SK-N-SH (cell line): Measurements from ENCODE around the gene BTAF1. TPM values are rescaled to one million over a fixed set of nuclear protein-coding genes. Genes with fewer than 3 reads are reported as not detected.

ENCODE experiments used
- CTCF ChIA-PET: fragments of 300-600, 350-600 bp; formaldehyde crosslinking; extraction: SDS; loops from one replicate; lab custom pipeline; 2021; lab: Yijun Ruan, JAX
- POLR2A ChIA-PET: fragments of 350-600 bp; sonication (Branson Sonifier 250); formaldehyde crosslinking; extraction: SDS; loops from one replicate; lab custom pipeline; 2020; ENCODE audit warnings: antibody characterized with exemption, inconsistent platforms; lab: Yijun Ruan, JAX
- DNase-seq: peaks from one replicate; pipeline ENCODE4 v3.0.0; 2012
- H2AFZ ChIP-seq: fragments of 200-600 bp; sonication (generic); 2 replicates; pipeline ENCODE4 v1.8.1; 2016; ENCODE audit warnings: antibody characterized with exemption, mild to moderate bottlenecking, low read depth
- H3F3A ChIP-seq: fragments of 200-600 bp; sonication (generic); replicated peaks from 2 replicates; pipeline ENCODE3; 2016; ENCODE audit warnings: antibody characterized with exemption, mild to moderate bottlenecking; ENCODE audit not compliant: insufficient read depth
- H3K27ac ChIP-seq, 2 experiments: fragments of 200-500 bp in 1 of 2; fragments of 200-600 bp in 1 of 2; sonication (Bioruptor generic) in 1 of 2; sonication (generic), shearing (Covaris generic) in 1 of 2; 2 replicates each; pipeline versions ENCODE4 v1.5.1 to v1.6.1; 2014 to 2016; ENCODE audit warnings: low read depth in 2 of 2, inconsistent platforms in 1 of 2, low read length in 1 of 2, mild to moderate bottlenecking in 1 of 2, mixed read lengths in 1 of 2
- H3K27me3 ChIP-seq: fragments of 200-600 bp; sonication (generic), shearing (Covaris generic); 2 replicates; pipeline ENCODE4 v1.6.1; 2016; ENCODE audit warnings: mixed run types; ENCODE audit not compliant: insufficient read depth
- H3K36me3 ChIP-seq, 2 experiments: fragments of 200-500 bp in 1 of 2; fragments of 200-600 bp in 1 of 2; sonication (Bioruptor generic) in 1 of 2; sonication (generic) in 1 of 2; replicated peaks in 1 of 2; 2 replicates each; pipeline versions ENCODE3 to v1.5.1; 2014 to 2016; ENCODE audit warnings: low read length in 1 of 2, mild to moderate bottlenecking in 1 of 2; ENCODE audit not compliant: insufficient read depth in 2 of 2, control insufficient read depth in 1 of 2
- H3K4me1 ChIP-seq, 2 experiments: fragments of 200-500 bp in 1 of 2; fragments of 200-600 bp in 1 of 2; sonication (Bioruptor generic) in 1 of 2; sonication (generic), shearing (Covaris generic) in 1 of 2; 2 replicates each; pipeline versions ENCODE4 v1.5.1 to v1.6.1; 2014 to 2016; ENCODE audit warnings: low read depth in 1 of 2, low read length in 1 of 2, mixed run types in 1 of 2; ENCODE audit not compliant: insufficient read depth in 2 of 2, control insufficient read depth in 1 of 2
- H3K4me2 ChIP-seq: fragments of 200-600 bp; sonication (generic), shearing (Covaris generic); 2 replicates; pipeline ENCODE4 v1.6.1; 2017; ENCODE audit warnings: mixed run types
- H3K4me3 ChIP-seq, 2 experiments: fragments of 200-500 bp in 1 of 2; fragments of 200-600 bp in 1 of 2; sonication (Bioruptor generic) in 1 of 2; sonication (generic), shearing (Covaris generic) in 1 of 2; 2 replicates each; pipeline versions ENCODE4 v1.5.1 to v1.8.1; 2014 to 2016; ENCODE audit warnings: low read depth in 2 of 2, inconsistent platforms in 1 of 2, low read length in 1 of 2, mild to moderate bottlenecking in 1 of 2, mixed read lengths in 1 of 2, moderate library complexity in 1 of 2
- H3K79me2 ChIP-seq: fragments of 200-600 bp; sonication (generic); 2 replicates; pipeline ENCODE4 v1.8.1; 2017; ENCODE audit warnings: mild to moderate bottlenecking; ENCODE audit not compliant: insufficient read depth
- H3K9ac ChIP-seq: fragments of 200-600 bp; sonication (generic); 2 replicates; pipeline ENCODE4 v1.6.1; 2017; ENCODE audit warnings: mixed run types
- H3K9me2 ChIP-seq: fragments of 200-600 bp; sonication (generic); 2 replicates; pipeline ENCODE4 v1.6.1; 2017; ENCODE audit warnings: mixed run types
- H3K9me3 ChIP-seq: fragments of 200-600 bp; sonication (generic); 2 replicates; pipeline ENCODE4 v1.6.1; 2017; ENCODE audit warnings: mixed run types, mild to moderate bottlenecking, moderate library complexity
- H4K20me1 ChIP-seq: fragments of 200-600 bp; sonication (generic); 2 replicates; pipeline ENCODE4 v1.6.1; 2017; ENCODE audit warnings: mild to moderate bottlenecking, mixed run types; ENCODE audit not compliant: insufficient read depth
- CTCF ChIP-seq: fragments of 200-600 bp; sonication (generic); IDR thresholded peaks from 2 replicates; pipeline ENCODE4 v1.6.1; 2017; ENCODE audit warnings: antibody characterized with exemption, mild to moderate bottlenecking, moderate library complexity
- FOSL2 ChIP-seq: IDR thresholded peaks from 2 replicates; pipeline ENCODE4 v1.4.0; 2012; ENCODE audit warnings: low read depth, mild to moderate bottlenecking, moderate library complexity, borderline replicate concordance
- FOXJ3 ChIP-seq: sonication (generic); formaldehyde crosslinking; IDR thresholded peaks from 2 replicates; pipeline ENCODE4 v1.5.1; 2020; ENCODE audit warnings: mild to moderate bottlenecking, missing genetic modification reagents
- GABPA ChIP-seq: IDR thresholded peaks from 2 replicates; pipeline ENCODE4 v1.4.0; 2012; ENCODE audit warnings: low read depth, mild to moderate bottlenecking
- GATA2 ChIP-seq: sonication (generic); formaldehyde crosslinking; IDR thresholded peaks from 2 replicates; pipeline ENCODE4 v1.5.0; 2020; ENCODE audit warnings: mild to moderate bottlenecking, missing genetic modification reagents
- IRF3 ChIP-seq: fragments of 150-350 bp; IDR thresholded peaks from 2 replicates; pipeline ENCODE4 v1.6.1; 2016; ENCODE audit warnings: mild to moderate bottlenecking, low read depth, low read length
- JUND ChIP-seq: IDR thresholded peaks from 2 replicates; pipeline ENCODE4 v1.4.0; 2012
- MXI1 ChIP-seq: IDR thresholded peaks from 2 replicates; pipeline ENCODE4 v1.6.1; 2012; ENCODE audit warnings: mild to moderate bottlenecking, low read depth, low read length, improper control_type of control experiment
- NFIC ChIP-seq: IDR thresholded peaks from 2 replicates; pipeline ENCODE4 v1.4.0; 2012; ENCODE audit warnings: borderline replicate concordance
- PBX3 ChIP-seq: IDR thresholded peaks from 2 replicates; pipeline ENCODE4; 2012
- SIN3A ChIP-seq: IDR thresholded peaks from 2 replicates; pipeline ENCODE4 v1.6.1; 2012; ENCODE audit warnings: low read depth, mild to moderate bottlenecking, low read length, moderate library complexity, borderline replicate concordance
- TEAD4 ChIP-seq: IDR thresholded peaks from 2 replicates; pipeline ENCODE4 v1.4.0; 2012; ENCODE audit warnings: mild to moderate bottlenecking, borderline replicate concordance; ENCODE audit not compliant: insufficient read depth
- USF2 ChIP-seq: fragments of 150-350 bp; IDR thresholded peaks from 2 replicates; pipeline ENCODE4 v1.6.1; 2017; ENCODE audit warnings: antibody characterized with exemption, low read length, low read depth, borderline replicate concordance
- WGBS: methylation state at CpG from one replicate; pipeline ENCODE4 v1.1.6; 2017; ENCODE audit warnings: low lambda C conversion rate; 5-methylcytosine and 5-hydroxymethylcytosine counted together
- polyA plus RNA-seq, 3 experiments: library from polyadenylated mRNA; depleted of rRNA; stranded (reverse); fragments of >200 nt; gene quantifications; 2 replicates each; pipeline ENCODE4 v1.2.3, GENCODE V29; 2012

The BTAF1 gene
- polyA plus RNA-seq, 1 of the 3 experiments (the other 2 are of a cell fraction) = 9.8 TPM

GRCh38 chr10:92068900-92069299 is 145.3 kb downstream of the BTAF1 start:
- no peaks in the 10 kb centered on the region for H4K20me1 ChIP-seq
- no peak for DNase-seq
- no peak overlapping the region for H3K4me2 ChIP-seq
- 67% methylated on average over 1 of the region's 1 CpG for WGBS
- H2AFZ ChIP-seq = no peak overlapping the region
- H3K9me2 ChIP-seq = no peaks in the 10 kb centered on the region
- H3K9ac ChIP-seq = no peak overlapping the region
- peaks cover 0 to 3% of the 10 kb centered on the region in 2 experiments; a peak in 1 of 4 replicates for H3K4me1 ChIP-seq
- no peaks in the 10 kb centered on the region for H3K27me3 ChIP-seq
- H3F3A ChIP-seq = no peaks in the 10 kb centered on the region
- no peaks in the 10 kb centered on the region for H3K79me2 ChIP-seq
- no peak overlapping the region for H3K27ac ChIP-seq
- H3K36me3 ChIP-seq = peaks cover 0 to 4% of the 10 kb centered on the region in 2 experiments
- no peak overlapping the region for H3K4me3 ChIP-seq
- ChIA-PET POLR2A (no interaction called here), CTCF (no interaction called here)
- TF ChIP-seq USF2 (no peak), IRF3 (no peak), NFIC (no peak), FOSL2 (no peak), TEAD4 (no peak), GABPA (no peak), FOXJ3 (CRISPR knock-in tag) (no peak), MXI1 (no peak), GATA2 (no peak), CTCF (no peak), PBX3 (no peak), SIN3A (no peak), JUND (no peak)
- H3K9me3 ChIP-seq = no peaks in the 10 kb centered on the region
